Measurements from ENCODE around the gene GATAD1.
"Not testable (repeated sequence)": the region's sequence is repeated elsewhere in the genome, so short reads cannot be mapped to it uniquely, and the experiment has no call there.

Gene GATAD1

GRCh38 chr7:92447345-92448204 is at the start of gene GATAD1:
TSS of gene GATAD1 (plus strand) at chr7:92447482. CDS start at chr7:92447730, 248 bp downstream.
- no peak for DNase-seq

GRCh38 chr7:92397542-92397941 is 49.7 kb upstream of the GATAD1 start:
- no peak for DNase-seq

DNA sequence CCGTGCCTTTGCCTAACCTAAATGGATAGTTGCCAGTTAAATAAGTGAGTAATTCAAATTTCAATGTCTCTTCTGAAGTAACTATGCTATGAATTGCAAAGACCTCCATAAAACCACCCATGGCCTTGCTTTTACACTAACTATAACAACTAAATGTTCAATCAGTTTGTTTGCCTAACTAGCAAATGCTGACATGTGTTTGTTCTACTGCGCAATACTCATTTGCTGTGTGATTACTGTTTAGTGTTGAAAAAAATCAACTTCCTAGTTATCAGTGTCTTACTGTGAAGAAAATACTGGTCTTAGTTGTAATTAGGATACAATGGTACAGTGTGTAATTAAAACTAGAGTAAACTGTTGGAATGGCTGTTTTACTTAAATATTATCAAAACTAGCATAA is 47.3 kb upstream of the GATAD1 start:
- DNase-seq, result no peak

DNA sequence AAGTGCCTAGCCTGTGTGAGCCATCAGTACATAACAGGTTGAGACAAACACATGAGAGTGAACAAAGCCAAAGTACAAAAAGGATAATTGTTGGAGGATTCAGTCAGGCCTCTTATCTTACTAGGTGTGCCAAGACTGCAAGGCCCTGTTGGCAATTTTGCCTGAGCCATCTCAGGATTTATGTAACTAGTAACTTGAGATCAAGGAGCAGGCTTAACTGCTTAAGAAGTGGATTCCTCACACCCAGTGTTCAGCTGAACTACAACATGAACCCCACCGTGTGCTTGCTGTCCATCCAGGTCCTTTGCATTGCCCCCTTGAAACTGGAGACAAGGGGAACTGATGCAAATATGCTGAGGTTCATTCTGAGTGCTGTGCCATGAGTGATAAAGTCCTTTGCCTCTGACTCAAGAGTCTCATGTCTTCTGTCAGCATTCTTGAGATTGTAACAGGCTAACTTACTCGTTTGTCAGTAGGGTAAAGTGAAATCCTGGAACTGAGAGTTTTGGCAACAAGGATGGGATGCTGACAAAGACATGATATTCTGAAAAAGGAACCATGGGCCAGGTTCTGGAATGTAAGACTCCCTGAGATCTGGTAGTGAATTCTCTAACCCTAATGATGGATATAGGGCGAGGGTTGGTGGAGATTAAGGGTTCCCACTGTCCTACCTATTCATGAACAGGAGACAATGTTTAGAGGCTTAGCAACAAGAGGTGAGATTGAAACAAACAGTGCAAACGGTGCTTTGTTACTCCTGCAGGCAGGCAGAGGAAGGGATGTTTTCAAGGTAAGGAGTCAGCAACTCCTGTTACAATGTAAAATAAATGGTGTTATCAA is 44.1 kb upstream of the GATAD1 start:
- no peak for DNase-seq

DNA sequence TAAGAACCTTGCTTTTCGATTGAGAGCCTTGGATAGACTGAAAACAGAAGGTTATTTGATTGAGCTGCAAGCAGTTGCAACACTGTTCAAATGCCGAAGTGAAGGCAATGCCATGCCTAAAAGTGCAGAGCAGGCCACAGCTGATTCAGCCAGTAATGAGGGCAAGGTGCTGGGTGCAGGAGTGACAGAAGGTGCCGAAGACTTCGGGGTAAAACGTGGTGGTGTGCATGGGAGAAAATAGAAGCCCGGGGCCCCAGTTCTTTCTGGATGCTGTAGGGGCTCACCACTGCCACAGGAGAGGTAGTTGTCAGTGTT is 43.6 kb upstream of the GATAD1 start:
- DNase-seq, result no peak

DNA sequence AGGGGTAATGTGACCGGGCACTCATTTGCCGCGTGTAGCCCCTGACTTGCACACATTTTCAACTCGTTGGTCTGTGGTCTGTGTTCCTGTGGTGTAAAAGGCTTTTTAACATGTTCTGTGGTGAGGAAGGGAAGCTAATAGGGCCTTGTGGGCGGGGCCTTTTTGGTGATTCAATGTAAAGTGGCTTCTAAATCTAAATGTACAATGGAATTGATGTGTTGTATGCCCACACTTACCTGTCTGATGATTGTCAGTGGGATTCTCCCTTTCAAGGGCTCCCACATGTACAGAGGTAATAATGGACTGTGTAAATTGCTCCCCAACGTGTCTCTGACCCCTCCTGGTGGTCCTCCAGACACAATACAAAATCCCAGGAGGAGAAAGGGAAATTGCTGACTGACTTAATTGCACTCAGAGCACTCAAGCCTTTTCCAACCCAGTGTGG is 43.1 kb upstream of the GATAD1 start:
- no peak for DNase-seq

GRCh38 chr7:92409357-92409756 is 37.9 kb upstream of the GATAD1 start:
- DNase-seq, result no peak

GRCh38 chr7:92410162-92410561 is 37.1 kb upstream of the GATAD1 start:
- DNase-seq, result not testable (repeated sequence)

- DNase-seq, result no peak
Observed at GRCh38 chr7:92412745-92413144, 34.5 kb upstream of the GATAD1 start.

- DNase-seq, result no peak
Observed at GRCh38 chr7:92413550-92413949, 33.7 kb upstream of the GATAD1 start.

DNA sequence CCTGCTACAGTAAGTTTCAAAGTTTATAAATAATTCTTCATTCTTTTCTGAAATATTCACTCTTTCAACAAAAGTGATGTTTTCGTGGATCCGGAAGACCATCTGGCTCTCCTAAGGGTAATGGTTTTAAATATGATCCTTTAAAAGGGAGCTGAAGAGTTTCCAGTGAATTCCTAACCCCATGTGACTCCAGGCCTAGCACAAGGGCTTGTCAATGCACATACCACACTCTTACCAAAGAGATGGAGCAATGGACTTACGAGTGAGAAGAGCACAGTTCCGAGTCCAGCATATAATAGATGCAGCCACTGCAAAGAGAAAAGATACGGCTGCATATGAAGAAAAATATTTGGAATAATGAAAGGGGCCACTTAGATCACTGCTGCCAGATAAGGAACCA is 32.1 kb upstream of the GATAD1 start:
- no peak for DNase-seq

DNA sequence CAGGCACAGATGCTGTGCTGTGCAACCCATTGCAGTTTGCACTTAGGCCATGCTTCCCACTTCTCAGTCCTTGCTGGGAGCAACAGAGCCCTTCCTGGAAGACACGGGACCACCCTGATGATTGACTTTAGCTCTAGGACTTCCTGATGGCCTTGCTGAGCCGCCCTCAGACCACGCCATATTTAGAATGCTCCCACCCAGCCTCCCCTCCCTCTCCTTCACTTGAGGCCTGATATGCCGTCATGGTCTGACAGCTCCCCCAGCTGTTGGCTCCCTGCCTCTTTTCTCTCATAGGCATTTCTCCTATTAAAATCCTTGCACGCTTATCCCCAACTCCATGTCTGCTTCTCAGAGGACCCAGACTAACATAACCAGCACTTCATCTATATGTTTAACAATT is 29.4 kb upstream of the GATAD1 start:
- DNase-seq, result no peak

DNA sequence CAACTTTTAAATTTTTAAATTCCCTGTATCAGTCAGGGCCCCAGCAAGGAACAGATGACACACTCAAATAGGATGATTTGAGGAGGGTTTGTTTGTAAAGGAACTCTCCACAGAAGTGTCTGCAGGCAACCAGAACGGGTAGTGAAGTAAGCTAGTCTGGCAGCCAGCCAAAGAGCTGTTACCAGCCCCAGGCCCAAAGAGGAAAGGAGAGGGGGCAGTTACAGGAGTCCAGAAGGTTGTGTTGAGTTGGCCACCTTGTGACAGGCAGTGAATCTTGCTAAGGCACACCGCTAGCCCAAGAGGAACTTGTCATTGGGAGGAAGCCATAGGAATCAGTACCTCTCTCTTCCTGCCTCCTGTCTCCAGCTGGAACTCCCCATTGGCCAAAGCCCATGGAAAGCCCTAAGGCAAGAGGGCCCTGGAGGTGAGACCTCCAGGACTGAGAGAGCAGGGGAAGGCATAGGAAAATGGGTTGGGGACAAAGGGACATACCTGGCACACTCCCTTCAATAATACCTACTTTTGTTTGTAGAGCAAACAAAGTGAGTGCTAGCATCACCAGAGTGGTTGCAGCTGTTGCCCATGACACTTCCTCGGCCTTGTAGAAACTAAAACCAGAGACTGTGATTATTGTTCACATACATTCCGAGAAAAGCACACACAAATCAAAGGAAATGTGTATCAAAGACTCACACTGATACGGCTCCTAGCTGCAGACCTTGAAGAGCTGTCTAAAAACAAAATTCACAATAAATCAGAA is 25.4 kb upstream of the GATAD1 start:
- peak; percentile 11 for DNase-seq

DNA sequence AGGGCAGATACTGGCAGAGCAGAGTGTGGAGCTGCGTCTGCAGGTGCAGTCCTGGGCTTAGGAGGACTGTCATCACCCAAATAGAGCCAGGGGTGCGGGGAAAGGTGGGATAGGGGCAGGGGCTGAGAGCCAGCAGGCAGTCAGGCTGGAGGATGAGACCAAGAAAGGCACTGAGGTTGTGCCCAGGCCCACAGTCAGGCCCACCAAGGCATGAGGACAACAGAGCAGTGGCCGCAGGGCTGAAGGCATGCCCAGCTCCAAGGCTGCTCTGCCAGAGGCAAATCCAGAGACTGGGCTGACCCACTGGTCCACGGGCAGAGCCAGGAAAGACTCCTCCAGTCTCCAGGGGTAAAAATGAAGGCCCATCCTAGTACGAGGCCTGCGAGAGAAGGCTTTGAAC is 24.4 kb upstream of the GATAD1 start:
- DNase-seq, result no peak

GRCh38 chr7:92423710-92424131 is 23.6 kb upstream of the GATAD1 start:
- no peak for DNase-seq

DNA sequence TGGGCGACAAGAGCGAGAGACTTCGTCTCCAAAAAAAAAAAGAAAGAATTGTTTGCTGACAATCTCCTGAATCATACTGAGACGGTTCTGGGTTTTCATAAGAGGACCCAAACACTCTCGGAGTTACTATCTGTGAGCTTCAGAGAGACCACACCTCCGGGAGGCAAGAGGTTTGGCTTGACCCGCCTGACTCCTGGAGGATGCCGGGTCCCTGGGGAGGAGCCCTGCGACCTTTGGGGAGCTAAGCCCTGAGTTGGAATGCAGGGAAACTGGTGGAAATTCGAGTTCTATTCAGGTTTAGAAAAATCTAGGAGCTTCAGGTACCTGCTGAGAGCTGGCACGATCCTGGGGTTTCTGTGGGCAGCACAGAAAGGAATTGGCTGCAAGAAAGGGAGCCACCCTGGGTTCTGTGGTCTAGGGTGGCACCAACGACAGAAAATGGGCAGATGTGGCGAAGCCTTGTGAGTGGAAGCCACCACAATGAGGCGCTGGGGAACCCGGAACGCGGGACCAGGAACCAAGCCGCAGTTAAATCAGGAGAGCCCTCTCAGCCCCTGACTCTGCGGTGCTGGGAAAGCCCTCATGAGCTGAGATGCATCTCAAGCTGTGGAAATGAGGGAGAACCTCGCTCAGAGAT is 21.9 kb upstream of the GATAD1 start:
- DNase-seq, result no peak

GRCh38 chr7:92427193-92427592 is 20.1 kb upstream of the GATAD1 start:
- no peak for DNase-seq

- DNase-seq, result no peak
Observed at GRCh38 chr7:92432299-92432946, 14.9 kb upstream of the GATAD1 start.

- no peak for DNase-seq
Observed at GRCh38 chr7:92433019-92433418, 14.3 kb upstream of the GATAD1 start.

DNA sequence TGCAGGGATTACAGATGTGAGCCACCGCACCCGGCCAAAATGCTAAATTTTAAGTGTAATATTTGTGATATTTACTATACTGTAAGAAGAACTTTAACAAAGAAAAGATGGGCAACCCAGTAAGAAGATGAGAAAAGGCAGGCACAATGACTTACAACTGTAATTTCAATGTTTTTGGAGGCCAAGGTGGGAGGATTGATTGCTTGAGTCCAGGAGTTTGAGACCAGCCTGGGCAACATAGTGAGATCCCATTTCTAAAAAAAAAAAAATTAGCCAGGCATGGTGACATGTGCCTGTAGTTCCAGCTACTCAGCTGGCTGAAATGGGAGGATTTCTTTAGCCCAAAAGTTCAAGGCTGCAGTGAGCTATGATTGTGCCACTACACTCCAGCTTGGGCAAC is 11.7 kb upstream of the GATAD1 start:
- no peak for DNase-seq

- no peak for DNase-seq
Observed at GRCh38 chr7:92436612-92437445, 10.5 kb upstream of the GATAD1 start.

Data from NCI-H524 treated with DMSO at 0.1 percent for 48 hours (cell line).